Keratinocyte (primary cell): ENCODE measurements around the gene AGR2. TPM values are rescaled to one million over a fixed set of nuclear protein-coding genes. Genes with fewer than 3 reads are reported as not detected.

Experiments
- DNase-seq: peaks from one replicate; pipeline ENCODE4 v3.0.0-alpha.2; 2011; ENCODE audit warnings: low read depth, missing footprints, low spot score
- FAIRE-seq: peaks from 2 replicates; lab custom pipeline; 2011; peaks lifted over from hg19 to GRCh38; lab: Jason Lieb, UNC
- H2AFZ ChIP-seq: 2 replicates; pipeline ENCODE4 v1.6.0; 2012; ENCODE audit warnings: low read length, control low read depth, inconsistent platforms; ENCODE audit not compliant: control insufficient read depth
- H3K27ac ChIP-seq: 2 replicates; pipeline ENCODE4 v1.5.1; 2011; ENCODE audit warnings: low read length; ENCODE audit not compliant: control insufficient read depth, insufficient read depth
- H3K27me3 ChIP-seq: 3 replicates; pipeline ENCODE4 v1.6.0; 2011; ENCODE audit warnings: low read length; ENCODE audit not compliant: control insufficient read depth, insufficient read depth; ENCODE audit errors: extremely low read depth
- H3K36me3 ChIP-seq, 2 experiments: 2 replicates in 1 of 2; 3 replicates in 1 of 2; pipeline ENCODE4 v1.5.1; 2011; ENCODE audit warnings: low read length in 2 of 2, mild to moderate bottlenecking in 1 of 2; ENCODE audit not compliant: control insufficient read depth in 2 of 2, insufficient read depth in 2 of 2; ENCODE audit errors: extremely low read depth in 1 of 2
- H3K4me1 ChIP-seq: 3 replicates; pipeline ENCODE4 v1.5.1; 2011; ENCODE audit warnings: low read length; ENCODE audit not compliant: control insufficient read depth, insufficient read depth; ENCODE audit errors: extremely low read depth
- H3K4me2 ChIP-seq: 3 replicates; pipeline ENCODE4 v1.6.0; 2011; ENCODE audit warnings: low read depth, low read length; ENCODE audit not compliant: control insufficient read depth, insufficient read depth; ENCODE audit errors: extremely low read depth
- H3K4me3 ChIP-seq, 3 experiments: fragments of 200-600 bp in 1 of 3; sonication (generic) in 1 of 3; 2 replicates in 2 of 3; 3 replicates in 1 of 3; pipeline ENCODE4 v1.5.1; 2011 to 2016; ENCODE audit warnings: low read length in 3 of 3, mild to moderate bottlenecking in 3 of 3, control low read depth in 2 of 3, inconsistent platforms in 1 of 3, low read depth in 1 of 3, mixed read lengths in 1 of 3, mixed run types in 1 of 3, moderate library complexity in 1 of 3; ENCODE audit not compliant: control insufficient read depth in 2 of 3, insufficient read depth in 2 of 3; ENCODE audit errors: extremely low read depth in 1 of 3
- H3K79me2 ChIP-seq: 2 replicates; pipeline ENCODE4 v1.6.0; 2012; ENCODE audit warnings: low read length; ENCODE audit not compliant: control insufficient read depth, insufficient read depth
- H3K9ac ChIP-seq: 3 replicates; pipeline ENCODE4 v1.6.0; 2011; ENCODE audit warnings: low read length; ENCODE audit not compliant: control insufficient read depth, insufficient read depth; ENCODE audit errors: extremely low read depth
- H3K9me1 ChIP-seq: 3 replicates; pipeline ENCODE4 v1.6.0; 2011; ENCODE audit warnings: low read length; ENCODE audit not compliant: control insufficient read depth, insufficient read depth; ENCODE audit errors: extremely low read depth
- H3K9me3 ChIP-seq: 2 replicates; pipeline ENCODE4 v1.5.1; 2012; ENCODE audit warnings: low read depth, low read length; ENCODE audit not compliant: control insufficient read depth
- H4K20me1 ChIP-seq: 3 replicates; pipeline ENCODE4 v1.6.0; 2011; ENCODE audit warnings: low read length; ENCODE audit not compliant: control insufficient read depth, insufficient read depth; ENCODE audit errors: extremely low read depth
- EZH2 ChIP-seq: IDR thresholded peaks from one replicate; pipeline ENCODE4 v1.6.1; 2012; ENCODE audit warnings: inconsistent platforms, mild to moderate bottlenecking, low read length, moderate library complexity
- dilution Hi-C: fragments of 300-500 bp; cut with MboI; formaldehyde crosslinking; loops from one replicate; pipeline ENCODE4 v1.7.0; 2020; ENCODE audit warnings: low sequenced_read_pairs; ENCODE audit not compliant: extremely low pct_ligation_motif_present
- polyA plus RNA-seq, 5 experiments: library from polyadenylated mRNA; depleted of rRNA in 3 of 5; stranded (reverse) in 3 of 5; stranded (forward) in 1 of 5; unstranded in 1 of 5; fragments of >200 nt; gene quantifications; 1 replicate in 1 of 5; 2 replicates in 3 of 5; 3 replicates in 1 of 5; pipeline versions ENCODE4 v1.2.1 to v1.2.3, GENCODE V29; 2011 to 2012; ENCODE audit warnings: missing spikeins in 2 of 5, low read depth in 1 of 5, low replicate concordance in 1 of 5
- TF ChIP-seq, protein P1 (sequence below), 3 experiments: IDR thresholded peaks in 1 of 3; conservative IDR thresholded peaks in 1 of 3; optimal IDR thresholded peaks in 1 of 3; 2 replicates in 2 of 3; 3 replicates in 1 of 3; pipeline versions ENCODE3 to v1.5.1; 2011; ENCODE audit warnings: low read length in 3 of 3, mild to moderate bottlenecking in 3 of 3, moderate library complexity in 2 of 3, control low read depth in 1 of 3, inconsistent platforms in 1 of 3; ENCODE audit not compliant: insufficient read depth in 2 of 3; ENCODE audit errors: extremely low read depth in 1 of 3

The AGR2 gene
- polyA plus RNA-seq, 1 donor (not counting 4 experiments of a cell fraction or from before 2014, with no cell fraction given) = 2.3 TPM

- Histone ChIP-seq H3K27me3 (no peaks in the 10 kb centered on the region), H2AFZ (no peak overlapping the region), H3K4me3 (no peak overlapping the region), H3K9me3 (no peaks in the 10 kb centered on the region), H3K4me2 (no peak overlapping the region), H4K20me1 (no peaks in the 10 kb centered on the region), H3K79me2 (no peaks in the 10 kb centered on the region), H3K9ac (no peak overlapping the region), H3K36me3 (no peaks in the 10 kb centered on the region), H3K4me1 (no peaks in the 10 kb centered on the region), H3K27ac (no peak overlapping the region), H3K9me1 (no peaks in the 10 kb centered on the region)
- TF ChIP-seq EZH2 = no peak
- TF ChIP-seq, protein P1, sequence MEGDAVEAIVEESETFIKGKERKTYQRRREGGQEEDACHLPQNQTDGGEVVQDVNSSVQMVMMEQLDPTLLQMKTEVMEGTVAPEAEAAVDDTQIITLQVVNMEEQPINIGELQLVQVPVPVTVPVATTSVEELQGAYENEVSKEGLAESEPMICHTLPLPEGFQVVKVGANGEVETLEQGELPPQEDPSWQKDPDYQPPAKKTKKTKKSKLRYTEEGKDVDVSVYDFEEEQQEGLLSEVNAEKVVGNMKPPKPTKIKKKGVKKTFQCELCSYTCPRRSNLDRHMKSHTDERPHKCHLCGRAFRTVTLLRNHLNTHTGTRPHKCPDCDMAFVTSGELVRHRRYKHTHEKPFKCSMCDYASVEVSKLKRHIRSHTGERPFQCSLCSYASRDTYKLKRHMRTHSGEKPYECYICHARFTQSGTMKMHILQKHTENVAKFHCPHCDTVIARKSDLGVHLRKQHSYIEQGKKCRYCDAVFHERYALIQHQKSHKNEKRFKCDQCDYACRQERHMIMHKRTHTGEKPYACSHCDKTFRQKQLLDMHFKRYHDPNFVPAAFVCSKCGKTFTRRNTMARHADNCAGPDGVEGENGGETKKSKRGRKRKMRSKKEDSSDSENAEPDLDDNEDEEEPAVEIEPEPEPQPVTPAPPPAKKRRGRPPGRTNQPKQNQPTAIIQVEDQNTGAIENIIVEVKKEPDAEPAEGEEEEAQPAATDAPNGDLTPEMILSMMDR (optimal IDR thresholded peaks at IDR 0.05 in 1 of 3, IDR thresholded peaks at IDR 0.05 in 1 of 3, conservative IDR thresholded peaks at IDR 0.05 in 1 of 3; ENCODE audit: extremely low read depth in 1 of 3, insufficient read depth in 2 of 3, low read length in 3 of 3) = no peak
- dilution Hi-C loops = no loop called here
- FAIRE-seq (no peak), DNase-seq (no peak)
These were observed 19.5 kb downstream of the AGR2 start for GRCh38 chr7:16785321-16785720.

DNA sequence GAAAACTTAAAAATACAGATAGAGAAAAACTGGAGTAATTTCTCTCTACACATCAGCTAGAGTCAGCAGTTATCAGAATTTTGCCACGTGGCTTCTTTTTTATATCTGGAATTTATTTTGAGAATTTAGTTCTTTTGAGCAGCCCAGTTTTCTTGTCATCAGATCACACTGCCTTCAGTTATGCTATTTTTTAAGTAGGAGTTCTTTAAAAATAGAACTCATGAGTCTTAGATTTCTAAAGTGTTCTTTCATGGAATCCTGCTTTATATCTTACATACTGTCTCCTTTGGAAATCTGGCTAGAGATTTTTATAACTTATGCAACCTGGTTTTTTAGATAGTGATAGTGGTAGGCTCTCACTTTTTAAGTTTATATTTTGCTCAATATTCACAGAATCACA lies 24.2 kb downstream of the AGR2 start:
- DNase-seq (no peak), FAIRE-seq (no peak)
- Histone ChIP-seq H4K20me1 (no peaks in the 10 kb centered on the region), H3K9ac (no peak overlapping the region), H3K4me2 (no peak overlapping the region), H3K79me2 (no peaks in the 10 kb centered on the region), H3K9me3 (no peaks in the 10 kb centered on the region), H3K9me1 (no peaks in the 10 kb centered on the region), H3K4me1 (no peaks in the 10 kb centered on the region), H3K36me3 (no peaks in the 10 kb centered on the region), H3K27me3 (no peaks in the 10 kb centered on the region), H3K27ac (no peak overlapping the region), H2AFZ (no peak overlapping the region), H3K4me3 (no peak overlapping the region)
- TF ChIP-seq, protein P1 (optimal IDR thresholded peaks at IDR 0.05 in 1 of 3, IDR thresholded peaks at IDR 0.05 in 1 of 3, conservative IDR thresholded peaks at IDR 0.05 in 1 of 3; ENCODE audit: extremely low read depth in 1 of 3, insufficient read depth in 2 of 3, low read length in 3 of 3) = no peak
- no peak for TF ChIP-seq EZH2
- dilution Hi-C loops = no loop called here
